Measurements from ENCODE around the gene JAZF1. TPM values are rescaled to one million over a fixed set of nuclear protein-coding genes. Genes with fewer than 3 reads are reported as not detected.

The JAZF1 gene
- total and polyA plus RNA-seq, 2 of the 8 experiments (the other 6 are each of a cell fraction or from before 2014, with no cell fraction given) = 2.6 to 21.8 TPM

GRCh38 chr7:27839099-27839498 is 341.5 kb downstream of the JAZF1 start:
- DNase-seq (ENCODE audit: low read depth in 1 of 2, low spot score in 2 of 2) = no peak
- CTCF ChIA-PET (ENCODE audit: partially characterized antibody) = interaction anchor here (0.8 to 1.9 kb wide), 11 partner anchors 10 to 1216 kb away, joined by 3 to 8 read pairs (median 3); no protein-coding TSS in a partner anchor
- TF ChIP-seq YY1 (IDR thresholded peaks at IDR 0.05; ENCODE audit: low read depth, low read length) = no peak
- TF ChIP-seq RFX5 (IDR thresholded peaks at IDR 0.05; ENCODE audit: borderline replicate concordance, low read depth, low read length) = no peak
- TF ChIP-seq BCL11A (IDR thresholded peaks at IDR 0.05; ENCODE audit: low read depth in 2 of 2, low read length in 2 of 2) = no peak
- no peak for TF ChIP-seq SP2 (IDR thresholded peaks at IDR 0.05; ENCODE audit: low read length)
- no peak for TF ChIP-seq POLR2A (IDR thresholded peaks at IDR 0.05; ENCODE audit: control extremely low read depth in 1 of 2, low read depth in 2 of 2, low read length in 2 of 2)
- TF ChIP-seq EZH2 (IDR thresholded peaks at IDR 0.05; ENCODE audit: low read depth, low read length, severe bottlenecking) = no peak
- no peak for TF ChIP-seq KDM1A (IDR thresholded peaks at IDR 0.05; ENCODE audit: borderline replicate concordance, low read length)
- TF ChIP-seq SAP30 (IDR thresholded peaks at IDR 0.05; ENCODE audit: insufficient read depth, insufficient replicate concordance, low read length) = no peak
- TF ChIP-seq KDM5A (IDR thresholded peaks at IDR 0.05; ENCODE audit: low read length) = no peak
- TF ChIP-seq ATF3 (IDR thresholded peaks at IDR 0.05; ENCODE audit: insufficient read depth, low read depth, low read length) = no peak
- no peak for TF ChIP-seq FOSL1 (IDR thresholded peaks at IDR 0.05; ENCODE audit: insufficient read depth, low read depth, low read length)
- TF ChIP-seq SIN3A (conservative IDR thresholded peaks at IDR 0.05 in 1 of 2, IDR thresholded peaks at IDR 0.05 in 1 of 2; ENCODE audit: low read depth in 1 of 2, low read length in 2 of 2) = no peak
- TF ChIP-seq KDM4A (IDR thresholded peaks at IDR 0.05; ENCODE audit: low read depth, low read length, severe bottlenecking) = no peak

More at GRCh38 chr7:27839099-27839498, 341.5 kb downstream of the JAZF1 start:
- Histone ChIP-seq H3K79me2 (ENCODE audit: control insufficient read depth in 1 of 2, insufficient read depth in 2 of 2, low read length in 2 of 2) (no peaks in the 10 kb centered on the region), H3K27ac (ENCODE audit: low read depth, low read length) (no peak overlapping the region), H3K23me2 (ENCODE audit: low read depth, low read length) (no peaks in the 10 kb centered on the region), H3K36me3 (ENCODE audit: control insufficient read depth in 2 of 4, insufficient read depth in 4 of 4, low read length in 3 of 4) (no peaks in the 10 kb centered on the region), H4K91ac (replicated peaks; ENCODE audit: insufficient read length, low read length) (no peak overlapping the region), H3K27me3 (replicated peaks in 1 of 4; ENCODE audit: control insufficient read depth in 3 of 4, extremely low read depth in 1 of 4, insufficient read depth in 3 of 4, low read length in 3 of 4) (no peaks in the 10 kb centered on the region), H3K4ac (replicated peaks; ENCODE audit: insufficient read length, low read depth, low read length) (no peak overlapping the region), H3K4me3 (ENCODE audit: extremely low read depth in 1 of 4, insufficient read depth in 2 of 4, low read depth in 3 of 4, low read length in 4 of 4) (no peak overlapping the region), H2BK15ac (ENCODE audit: low read length) (no peak overlapping the region), H3K79me1 (ENCODE audit: low read depth, low read length) (no peaks in the 10 kb centered on the region), H3K23ac (ENCODE audit: insufficient read length) (no peak overlapping the region), H3K14ac (ENCODE audit: insufficient read length) (no peak overlapping the region), H2BK20ac (ENCODE audit: low read length) (no peak overlapping the region), H3K4me1 (replicated peaks in 1 of 4; ENCODE audit: control insufficient read depth in 3 of 4, insufficient read depth in 4 of 4, low read length in 3 of 4) (peaks cover 0 to 4% (median 1%) of the 10 kb centered on the region in 4 experiments; a peak in 3 of 7 replicates), H2BK5ac (ENCODE audit: low read depth, low read length) (no peak overlapping the region), H2AFZ (ENCODE audit: low read length) (no peak overlapping the region), H4K5ac (ENCODE audit: insufficient read length, low read depth, low read length) (no peak overlapping the region), H2BK12ac (ENCODE audit: low read depth, low read length) (no peak overlapping the region), H3K9me3 (ENCODE audit: insufficient read depth in 2 of 2, low read depth in 1 of 2, low read length in 1 of 2) (no peaks in the 10 kb centered on the region), H3K56ac (replicated peaks; ENCODE audit: insufficient read length, low read depth, low read length) (no peak overlapping the region), H3K9ac (replicated peaks in 1 of 4; ENCODE audit: extremely low read depth in 1 of 4, low read depth in 3 of 4, low read length in 3 of 4) (no peak overlapping the region), H4K8ac (ENCODE audit: extremely low read depth, insufficient read depth, low read length) (no peak overlapping the region; the same call in 1 of the 2 replicates), H3K4me2 (ENCODE audit: insufficient read depth in 1 of 2, low read depth in 2 of 2, low read length in 2 of 2) (no peak overlapping the region), H2AK5ac (ENCODE audit: low read depth, low read length) (no peak overlapping the region), H3K18ac (ENCODE audit: extremely low read depth, low read length) (no peak overlapping the region), H2BK120ac (replicated peaks; ENCODE audit: low read depth, low read length) (no peak overlapping the region), H4K20me1 (replicated peaks in 1 of 2; ENCODE audit: control insufficient read depth in 1 of 2, insufficient read depth in 2 of 2, low read length in 2 of 2) (no peaks in the 10 kb centered on the region)
- POLR2A ChIA-PET (ENCODE audit: partially characterized antibody) = interaction anchor here (1.0 kb wide), 1 partner anchor 10 kb away, joined by 3 read pairs; no protein-coding TSS in a partner anchor
- WGBS, 2 experiments (ENCODE audit: extremely low coverage in 1 of 2, insufficient coverage in 1 of 2, insufficient read length in 1 of 2, insufficient replicate concordance in 2 of 2, low coverage in 1 of 2, low lambda C conversion rate in 2 of 2, missing lambda C conversion rate in 1 of 2) = 86% methylated on average over 10 of the region's 10 CpGs; no CpG with 5 or more reads in 1 of the 2 experiments
- FAIRE-seq = no peak

All from H1 (cell line).